ENCODE results near the gene TK1.

Gene TK1

DNA sequence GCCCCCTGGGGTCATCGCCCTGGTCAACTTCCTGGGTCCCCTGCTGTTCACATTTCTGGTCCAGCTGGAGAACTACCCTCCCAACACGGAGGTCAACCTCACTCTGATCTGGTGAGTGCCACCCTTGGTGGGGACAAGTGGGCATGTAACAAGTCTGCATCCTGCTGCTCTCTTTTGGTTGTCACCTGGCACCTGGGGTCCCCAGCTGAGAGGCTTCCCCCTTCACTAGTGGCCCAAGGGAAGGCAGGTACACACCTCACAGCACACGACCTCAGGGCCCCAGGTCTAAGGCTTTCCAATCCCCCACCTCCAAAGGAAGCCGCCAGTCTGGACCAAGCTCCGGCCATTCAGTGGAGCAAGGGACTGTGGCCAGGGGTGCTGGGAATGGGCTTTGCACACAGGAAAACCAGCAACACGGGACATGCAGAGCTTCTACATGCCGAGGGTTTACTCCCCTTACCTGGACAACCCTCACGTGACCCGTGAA is 51.9 kb downstream of the TK1 start:
- DNase-seq (ENCODE audit: low spot score) = no peak
- in situ Hi-C loops (cut with MboI; ENCODE audit: low sequenced_read_pairs, unreplicated experiment) = no loop called here
- TF ChIP-seq, protein P1, sequence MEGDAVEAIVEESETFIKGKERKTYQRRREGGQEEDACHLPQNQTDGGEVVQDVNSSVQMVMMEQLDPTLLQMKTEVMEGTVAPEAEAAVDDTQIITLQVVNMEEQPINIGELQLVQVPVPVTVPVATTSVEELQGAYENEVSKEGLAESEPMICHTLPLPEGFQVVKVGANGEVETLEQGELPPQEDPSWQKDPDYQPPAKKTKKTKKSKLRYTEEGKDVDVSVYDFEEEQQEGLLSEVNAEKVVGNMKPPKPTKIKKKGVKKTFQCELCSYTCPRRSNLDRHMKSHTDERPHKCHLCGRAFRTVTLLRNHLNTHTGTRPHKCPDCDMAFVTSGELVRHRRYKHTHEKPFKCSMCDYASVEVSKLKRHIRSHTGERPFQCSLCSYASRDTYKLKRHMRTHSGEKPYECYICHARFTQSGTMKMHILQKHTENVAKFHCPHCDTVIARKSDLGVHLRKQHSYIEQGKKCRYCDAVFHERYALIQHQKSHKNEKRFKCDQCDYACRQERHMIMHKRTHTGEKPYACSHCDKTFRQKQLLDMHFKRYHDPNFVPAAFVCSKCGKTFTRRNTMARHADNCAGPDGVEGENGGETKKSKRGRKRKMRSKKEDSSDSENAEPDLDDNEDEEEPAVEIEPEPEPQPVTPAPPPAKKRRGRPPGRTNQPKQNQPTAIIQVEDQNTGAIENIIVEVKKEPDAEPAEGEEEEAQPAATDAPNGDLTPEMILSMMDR (IDR thresholded peaks at IDR 0.05; ENCODE audit: borderline replicate concordance, control extremely low read depth, extremely low read depth, insufficient read depth, missing control alignments) = no peak

DNA sequence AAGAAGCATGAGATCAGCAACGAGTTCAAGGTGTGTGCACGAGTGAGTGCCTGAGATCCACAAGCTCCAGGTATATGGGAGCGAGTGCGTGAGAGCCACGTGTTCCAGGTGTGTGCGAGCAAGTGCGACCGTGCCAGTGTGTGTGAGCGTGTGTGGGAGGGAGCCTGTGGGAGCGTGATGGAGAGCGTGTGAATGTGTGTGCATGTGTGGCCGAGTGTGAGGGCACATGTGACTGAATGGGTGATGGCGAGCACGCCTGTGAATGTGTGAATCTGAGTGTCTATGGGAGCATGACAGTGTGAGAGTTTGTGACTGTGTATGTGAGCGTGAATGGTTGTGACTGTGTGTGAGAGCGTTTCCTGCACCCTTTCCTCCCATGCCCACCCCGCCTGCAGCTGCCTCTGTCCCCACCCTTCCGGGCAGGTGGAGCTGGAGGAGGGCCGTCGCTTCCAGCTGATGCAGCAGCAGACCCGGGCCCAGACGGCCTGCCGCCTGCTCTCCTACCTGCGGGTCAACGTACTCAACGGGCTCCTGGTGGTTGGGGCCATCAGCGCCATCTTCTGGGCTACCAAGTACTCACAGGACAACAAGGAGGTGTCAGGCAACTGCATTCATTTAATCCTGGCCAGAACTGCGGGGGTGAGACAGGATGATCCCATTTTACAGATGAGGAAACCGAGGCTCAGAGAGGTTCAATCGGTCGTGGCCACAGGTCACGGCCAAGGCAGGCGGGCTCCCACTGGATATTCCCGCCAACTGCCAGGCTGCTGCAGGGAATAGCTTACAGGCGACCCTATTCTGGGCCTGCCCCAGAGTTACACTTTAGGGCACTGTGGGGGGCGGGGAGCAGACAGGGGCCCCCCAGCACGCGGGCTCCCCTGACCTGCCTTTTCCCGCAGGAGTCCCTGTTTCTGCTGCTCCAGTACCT is 52.6 kb downstream of the TK1 start:
- TF ChIP-seq, protein P1 (IDR thresholded peaks at IDR 0.05; ENCODE audit: borderline replicate concordance, control extremely low read depth, extremely low read depth, insufficient read depth, missing control alignments) = peak; percentile 78
- no peak for DNase-seq (ENCODE audit: low spot score)
- in situ Hi-C loops (cut with MboI; ENCODE audit: low sequenced_read_pairs, unreplicated experiment) = no loop called here

DNA sequence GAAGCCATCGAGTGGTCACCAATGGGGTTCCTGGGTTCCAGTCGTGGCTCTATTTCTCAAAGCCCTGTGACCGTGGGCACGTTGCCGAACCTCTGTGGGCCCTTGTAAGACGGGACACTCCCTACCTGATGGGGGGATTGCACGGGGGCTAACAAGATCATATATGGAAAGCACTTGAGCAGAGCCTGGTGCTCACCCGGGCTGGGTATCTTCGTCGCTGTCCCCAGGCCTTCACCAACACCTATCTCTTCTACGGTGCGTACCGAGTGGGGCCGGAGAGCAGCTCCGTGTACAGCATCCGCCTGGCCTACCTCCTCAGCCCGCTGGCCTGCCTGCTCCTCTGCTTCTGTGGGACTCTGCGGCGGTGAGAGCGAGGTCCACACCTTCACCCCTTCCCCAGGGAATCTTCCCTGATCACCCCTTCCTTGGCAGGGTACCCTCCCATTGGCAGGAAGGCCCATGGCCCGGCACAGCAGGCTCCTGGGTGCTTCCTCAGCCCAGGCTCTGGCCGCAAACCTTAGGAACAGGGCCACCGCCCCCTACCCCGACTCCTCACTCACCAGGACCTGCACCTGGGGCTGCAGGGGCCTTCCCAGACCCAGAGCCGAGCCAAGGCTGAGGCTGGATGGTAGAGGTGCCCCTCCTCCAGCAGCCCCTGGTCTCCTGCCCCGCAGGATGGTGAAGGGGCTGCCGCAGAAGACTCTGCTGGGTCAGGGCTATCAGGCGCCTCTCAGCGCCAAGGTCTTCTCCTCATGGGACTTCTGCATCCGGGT is 53.5 kb downstream of the TK1 start:
- TF ChIP-seq, protein P1 (IDR thresholded peaks at IDR 0.05; ENCODE audit: borderline replicate concordance, control extremely low read depth, extremely low read depth, insufficient read depth, missing control alignments) = no peak
- in situ Hi-C loops (cut with MboI; ENCODE audit: low sequenced_read_pairs, unreplicated experiment) = no loop called here
- no peak for DNase-seq (ENCODE audit: low spot score)

DNA sequence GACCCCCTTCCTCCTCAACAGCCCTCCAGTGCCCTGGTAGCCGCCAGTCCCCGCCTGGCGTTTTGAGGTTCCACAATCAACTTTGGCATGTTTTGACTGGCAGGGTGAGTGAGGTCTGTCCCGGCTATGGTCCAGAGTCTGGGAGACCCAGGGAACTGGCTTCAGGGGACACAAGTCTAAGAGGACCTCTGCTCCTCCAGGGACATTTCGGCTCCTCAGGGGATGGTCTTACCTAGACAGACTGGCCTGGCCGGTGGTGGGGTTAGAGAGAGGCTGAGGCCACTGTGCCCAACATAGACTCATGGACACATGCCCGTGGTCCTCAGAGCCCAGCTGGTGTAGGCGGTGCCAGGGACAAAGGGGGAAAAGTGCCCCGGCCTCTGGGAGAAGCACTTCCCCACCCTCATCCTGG is 54.1 kb downstream of the TK1 start:
- TF ChIP-seq, protein P1 (IDR thresholded peaks at IDR 0.05; ENCODE audit: borderline replicate concordance, control extremely low read depth, extremely low read depth, insufficient read depth, missing control alignments) = no peak
- in situ Hi-C loops (cut with MboI; ENCODE audit: low sequenced_read_pairs, unreplicated experiment) = no loop called here
- DNase-seq (ENCODE audit: low spot score) = no peak

DNA sequence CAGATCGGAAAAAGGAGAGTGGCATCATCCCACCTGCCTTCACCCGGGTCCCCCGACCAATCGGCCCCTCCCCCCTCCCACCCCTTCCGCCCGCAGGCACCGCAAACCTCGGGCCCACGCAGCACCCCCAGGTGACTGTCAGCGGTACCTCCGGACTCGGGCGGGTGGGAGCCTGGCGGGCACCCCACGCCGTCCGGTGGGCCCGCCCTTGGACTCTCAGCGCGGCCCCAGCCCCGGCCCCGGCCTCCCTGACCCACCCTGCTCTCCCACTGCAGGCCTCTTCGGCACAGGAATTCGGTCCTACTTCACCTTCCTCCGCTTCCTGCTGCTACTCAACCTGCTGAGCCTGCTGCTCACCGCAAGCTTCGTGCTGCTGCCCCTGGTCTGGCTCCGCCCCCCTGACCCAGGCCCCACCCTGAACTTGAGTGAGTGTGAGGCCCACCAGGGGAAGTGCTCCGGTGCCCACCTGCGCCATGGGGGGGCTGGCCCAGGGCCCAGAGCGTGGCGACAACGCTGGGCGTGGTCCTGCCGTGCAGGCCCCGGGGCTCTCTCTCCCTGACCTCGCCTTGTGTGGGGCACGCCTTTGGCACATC is 54.7 kb downstream of the TK1 start:
- TF ChIP-seq, protein P1 (IDR thresholded peaks at IDR 0.05; ENCODE audit: borderline replicate concordance, control extremely low read depth, extremely low read depth, insufficient read depth, missing control alignments) = no peak
- in situ Hi-C loops (cut with MboI; ENCODE audit: low sequenced_read_pairs, unreplicated experiment) = no loop called here
- DNase-seq (ENCODE audit: low spot score) = no peak

Measured in GM13976 (cell line).